Middle frontal gyrus (tissue), 1 donor: ENCODE results near the gene PPP1R37.

Experiments used
- DNase-seq: peaks from one replicate; pipeline ENCODE4 v3.0.0-alpha.2; 2015; ENCODE audit warnings: low spot score; ENCODE audit errors: extremely low spot score

PPP1R37 gene

DNA sequence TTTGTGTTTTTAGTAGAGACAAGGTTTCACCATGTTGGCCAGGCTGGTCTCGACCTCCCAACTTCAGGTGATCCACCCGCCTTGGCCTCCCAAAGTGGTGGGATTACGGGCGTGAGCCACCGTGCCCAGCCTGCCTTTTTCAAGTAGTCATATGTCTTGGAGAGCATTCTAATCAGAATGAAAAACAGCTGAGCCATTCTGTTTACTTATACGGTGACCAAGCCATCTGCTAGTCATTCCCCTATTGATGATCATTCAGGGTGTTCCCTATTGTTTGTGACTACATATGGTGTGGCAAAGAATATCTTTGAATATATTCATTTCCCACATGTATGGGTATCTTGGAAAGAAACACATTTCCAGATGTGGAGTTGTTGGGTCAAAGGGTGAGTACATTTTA, 102.8 kb downstream of the PPP1R37 start:
- DNase-seq, result no peak
